T follicular helper cell (primary cell): ENCODE measurements around the gene CDK5R2.

Experiments
- DNase-seq: peaks from one replicate; pipeline ENCODE4 v3.0.0-alpha.2; 2020; ENCODE audit warnings: low read depth

The CDK5R2 gene

GRCh38 chr2:218988164-218988563, 28.7 kb downstream of the CDK5R2 start:
- no peak for DNase-seq

GRCh38 chr2:218988650-218989049, 29.2 kb downstream of the CDK5R2 start:
- no peak for DNase-seq

- DNase-seq = no peak
These were observed 30.6 kb downstream of the CDK5R2 start for GRCh38 chr2:218990052-218990451.

- no peak for DNase-seq
These were observed 31.1 kb downstream of the CDK5R2 start for GRCh38 chr2:218990612-218991011.

- DNase-seq = no peak
These were observed 32.3 kb downstream of the CDK5R2 start for GRCh38 chr2:218991674-218992168.

GRCh38 chr2:218992196-218992595, 32.7 kb downstream of the CDK5R2 start:
- DNase-seq = no peak

GRCh38 chr2:218992703-218993344, 33.4 kb downstream of the CDK5R2 start:
- no peak for DNase-seq

GRCh38 chr2:218993345-218994315, 34.2 kb downstream of the CDK5R2 start, which contains the start of gene CRYBA2:
TSS of gene CRYBA2 (minus strand) at chr2:218993422. CDS start at chr2:218993176, 246 bp downstream.
- no peak for DNase-seq

- no peak for DNase-seq
These were observed 36.1 kb downstream of the CDK5R2 start for GRCh38 chr2:218995561-218995960.

GRCh38 chr2:218995972-218996711, 36.7 kb downstream of the CDK5R2 start:
- peak; percentile 61 for DNase-seq

GRCh38 chr2:218996937-218997336, 37.5 kb downstream of the CDK5R2 start:
- DNase-seq = no peak

- no peak for DNase-seq
These were observed 38.3 kb downstream of the CDK5R2 start for GRCh38 chr2:218997731-218998130.

GRCh38 chr2:218998414-218999002, 39.0 kb downstream of the CDK5R2 start:
- DNase-seq = no peak

GRCh38 chr2:218999021-218999880, 39.8 kb downstream of the CDK5R2 start:
- no peak for DNase-seq

GRCh38 chr2:218999881-219000568, 40.6 kb downstream of the CDK5R2 start:
- DNase-seq = no peak

GRCh38 chr2:219000569-219000960, 41.1 kb downstream of the CDK5R2 start:
- DNase-seq = no peak

- no peak for DNase-seq
These were observed 41.7 kb downstream of the CDK5R2 start for GRCh38 chr2:219001100-219001576.

- DNase-seq = no peak
These were observed 42.3 kb downstream of the CDK5R2 start for GRCh38 chr2:219001577-219002394.
